ENCODE data around the gene POLG.

POLG gene

DNA sequence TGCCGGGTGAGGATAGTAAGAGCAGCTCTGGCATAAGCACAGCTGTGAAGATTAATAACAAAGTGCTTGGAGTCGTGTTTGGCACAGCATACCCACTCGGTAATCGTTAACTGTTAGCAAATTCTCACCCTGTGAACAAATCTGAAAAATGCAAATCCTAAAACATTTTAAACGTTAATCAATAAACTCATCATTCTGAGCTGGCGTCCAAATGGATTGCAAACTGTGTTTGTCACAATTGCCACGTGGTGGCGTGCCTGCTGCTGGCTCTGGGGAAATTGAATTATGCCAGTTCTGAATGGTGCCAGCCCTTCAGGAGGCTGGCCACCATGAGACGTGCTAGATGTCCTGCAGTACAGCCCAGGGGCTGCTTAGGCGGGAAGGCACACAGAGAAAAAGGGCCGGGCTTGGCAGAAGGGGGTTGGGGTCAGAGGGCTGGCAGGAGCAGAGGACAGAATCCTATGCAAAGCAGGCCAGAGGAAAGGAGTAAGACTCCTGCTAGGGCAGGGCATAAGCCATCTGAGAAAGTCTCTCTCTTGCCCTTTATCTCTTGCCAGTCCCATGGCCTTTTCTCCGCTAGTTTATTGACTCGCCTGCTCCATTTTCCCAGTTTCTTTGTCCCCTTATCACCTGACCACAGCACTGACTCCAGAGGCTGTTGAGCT, 22.1 kb upstream of the POLG start:
- no peak for DNase-seq

DNA sequence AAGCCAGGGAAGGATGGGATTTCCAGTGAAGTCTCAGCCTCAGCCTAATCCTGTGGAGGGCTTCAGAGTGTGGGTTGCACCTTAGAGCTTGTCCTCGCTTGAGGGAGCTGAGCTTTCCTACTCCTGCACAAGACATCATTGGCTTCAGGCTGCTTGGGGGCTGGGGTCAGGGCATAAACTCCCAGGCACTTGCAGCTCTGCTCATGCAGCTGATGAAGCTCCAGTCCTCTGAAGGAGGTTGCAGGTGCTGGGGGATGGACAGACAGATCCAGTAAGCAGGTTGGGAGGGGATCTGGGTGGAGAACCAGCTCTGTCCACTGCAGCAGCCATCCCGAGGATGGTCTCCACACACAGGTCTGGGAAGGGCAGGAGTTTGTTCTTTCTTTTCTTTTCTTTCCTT, 19.4 kb upstream of the POLG start:
- DNase-seq = no peak

DNA sequence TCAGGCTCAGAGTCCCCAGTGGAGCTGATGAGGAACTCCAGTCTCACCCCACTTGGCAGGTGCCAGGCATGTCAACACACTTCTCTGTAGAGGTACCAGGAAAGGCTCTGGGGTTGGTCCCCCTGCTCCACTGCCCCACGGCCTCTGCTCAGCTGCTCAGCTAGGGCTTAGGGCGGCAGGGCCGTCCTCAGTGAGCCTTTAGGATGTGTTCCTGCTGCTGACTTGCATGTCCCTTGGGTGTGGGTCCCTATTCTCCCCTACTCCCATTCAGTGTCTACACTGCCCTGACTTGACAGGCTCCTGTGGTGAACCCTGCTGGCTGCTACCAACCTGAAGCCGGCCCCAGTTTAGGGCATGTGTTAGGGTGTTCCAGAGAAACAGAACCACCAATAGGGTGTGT, 17.9 kb upstream of the POLG start:
- no peak for DNase-seq

DNA sequence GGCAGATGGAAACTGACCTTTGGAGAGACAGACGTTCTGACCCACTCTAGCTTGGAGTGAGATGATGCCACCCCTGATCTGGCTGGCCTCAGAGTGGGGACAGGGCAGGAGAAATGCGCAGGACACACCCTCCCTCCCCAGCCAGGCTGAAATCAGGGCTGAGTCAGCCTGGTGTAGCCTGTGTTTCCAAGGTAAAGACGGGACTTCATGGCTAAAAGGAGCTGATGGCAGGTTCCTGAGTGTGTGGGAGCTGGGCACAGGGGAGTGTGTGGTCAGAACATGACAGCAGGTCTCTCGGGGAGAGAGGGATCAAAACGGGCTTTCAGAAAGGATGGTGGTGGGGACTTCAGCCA, 14.6 kb upstream of the POLG start:
- DNase-seq = no peak

- DNase-seq = no peak
Observed at GRCh38 chr15:89346516-89347231, 12.1 kb upstream of the POLG start.

DNA sequence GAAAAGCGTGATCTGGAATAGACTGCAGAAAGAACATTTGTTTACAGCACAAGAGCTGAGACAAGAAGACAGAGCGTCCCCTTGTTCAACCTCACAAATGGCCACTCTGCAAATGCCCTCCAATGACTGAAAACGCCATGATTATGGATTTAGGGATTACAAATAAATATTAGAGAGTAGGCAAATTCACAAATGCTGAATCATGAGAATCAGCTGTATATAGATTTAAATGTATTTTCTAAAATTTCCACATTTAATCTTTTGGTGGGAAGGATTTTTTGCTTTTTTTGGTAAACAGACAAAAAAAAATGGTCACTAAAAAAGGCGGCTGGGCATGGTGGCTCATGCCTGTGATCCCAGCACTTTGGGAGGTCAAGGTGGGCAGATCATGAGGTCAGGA, 10.6 kb upstream of the POLG start:
- DNase-seq = no peak

GRCh38 chr15:89342840-89343239, 8.2 kb upstream of the POLG start:
- no peak for DNase-seq

GRCh38 chr15:89341316-89342005, 6.8 kb upstream of the POLG start:
- DNase-seq = no peak

GRCh38 chr15:89340573-89340972, 5.9 kb upstream of the POLG start:
- no peak for DNase-seq

DNA sequence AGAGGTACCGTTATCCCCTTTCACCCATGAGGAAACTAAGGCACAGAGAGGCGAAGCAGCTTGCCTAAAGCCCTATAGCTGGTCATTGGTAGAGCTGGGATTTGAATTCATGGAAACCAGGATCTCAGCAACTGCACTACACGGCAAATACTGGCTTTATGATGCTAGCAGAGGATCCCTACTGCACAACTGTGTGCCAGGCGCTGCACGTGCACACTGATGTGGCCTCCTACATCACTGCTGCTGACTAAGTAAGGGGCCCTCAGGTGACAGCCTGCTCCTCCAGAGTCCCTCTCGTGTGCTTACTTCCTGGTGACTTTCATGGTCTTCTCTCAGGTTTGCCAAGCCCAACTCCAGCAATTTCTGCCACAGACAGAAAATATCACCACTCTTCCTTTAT, 3.4 kb upstream of the POLG start:
- DNase-seq = no peak

DNA sequence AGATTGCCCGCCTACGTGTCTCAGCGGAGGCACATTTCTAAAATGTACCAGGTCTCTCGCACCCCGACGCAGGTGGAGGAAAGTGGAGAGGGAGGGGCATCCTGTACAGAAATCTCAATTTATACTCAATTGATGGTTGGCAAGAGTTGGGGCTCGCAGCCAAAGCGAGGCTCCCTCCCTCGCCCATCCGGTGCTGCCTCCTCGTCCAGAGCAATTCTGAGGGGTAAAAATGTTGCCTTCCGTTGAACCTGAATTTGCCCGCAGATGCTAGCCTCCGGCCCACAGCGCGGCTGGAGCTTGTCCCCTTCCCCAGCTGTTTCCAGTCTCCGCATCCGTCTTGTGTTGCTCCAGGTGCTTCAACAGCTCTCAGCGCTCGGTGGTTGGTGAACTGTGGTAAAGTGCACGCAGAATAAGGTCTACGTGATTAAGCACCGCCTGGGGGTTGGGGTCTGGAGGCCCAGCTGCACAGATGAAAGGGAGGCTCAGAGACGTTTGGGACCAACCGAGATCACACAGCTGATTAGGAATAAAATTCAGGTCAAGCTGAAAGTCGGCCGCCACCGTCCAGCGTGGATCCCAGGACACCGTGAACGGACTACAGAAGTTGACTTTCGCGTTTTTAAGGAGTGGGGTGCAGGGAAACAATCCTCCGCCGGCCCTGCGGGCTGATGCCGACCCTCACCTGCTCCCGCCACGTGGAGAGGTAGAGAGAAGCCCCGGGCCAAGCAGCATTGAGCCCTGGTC, 846 bp upstream of the POLG start:
- no peak for DNase-seq

- DNase-seq = no peak
Observed at GRCh38 chr15:89333959-89334509, 590 bp downstream of the POLG start.

DNA sequence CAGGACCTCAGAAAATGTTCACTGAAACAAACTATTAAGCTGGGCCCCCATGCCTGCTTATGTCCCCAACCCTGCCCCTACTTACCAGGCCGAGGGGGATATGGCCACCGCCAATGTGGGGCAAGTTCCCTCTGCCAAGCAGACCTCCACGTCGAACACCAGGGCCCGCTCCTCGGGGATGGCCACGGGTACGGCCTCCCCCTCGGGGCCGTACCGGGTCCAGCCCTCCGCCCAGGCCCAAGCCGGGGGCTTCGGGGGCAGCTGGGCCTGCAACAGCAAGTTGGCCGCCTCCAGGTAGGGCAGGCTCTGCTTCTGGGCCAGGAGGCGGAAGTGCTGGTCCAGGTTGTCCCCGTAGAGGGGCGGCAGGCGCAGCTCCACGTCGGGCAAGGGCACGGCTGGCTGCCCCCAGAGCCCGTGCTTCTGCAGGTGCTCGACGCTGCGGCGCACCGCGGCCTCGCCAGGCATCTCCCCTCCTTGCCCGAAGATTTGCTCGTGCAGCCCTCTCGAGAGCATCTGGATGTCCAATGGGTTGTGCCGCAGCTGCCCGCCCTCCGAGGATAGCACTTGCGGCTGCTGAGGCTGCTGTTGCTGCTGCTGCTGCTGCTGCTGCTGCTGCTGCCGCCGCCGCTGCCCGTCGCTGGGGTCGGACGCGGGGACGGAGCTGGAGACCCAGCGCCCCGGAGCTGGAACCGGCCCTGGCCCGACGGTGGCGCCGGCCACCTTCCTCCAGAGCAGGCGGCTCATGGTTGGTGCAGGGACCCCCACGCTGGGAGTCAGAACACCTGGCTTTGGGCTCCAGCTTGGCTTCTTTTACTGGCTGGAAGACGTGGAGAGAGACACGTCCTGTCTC, 1.4 kb downstream of the POLG start:
- DNase-seq = no peak

DNA sequence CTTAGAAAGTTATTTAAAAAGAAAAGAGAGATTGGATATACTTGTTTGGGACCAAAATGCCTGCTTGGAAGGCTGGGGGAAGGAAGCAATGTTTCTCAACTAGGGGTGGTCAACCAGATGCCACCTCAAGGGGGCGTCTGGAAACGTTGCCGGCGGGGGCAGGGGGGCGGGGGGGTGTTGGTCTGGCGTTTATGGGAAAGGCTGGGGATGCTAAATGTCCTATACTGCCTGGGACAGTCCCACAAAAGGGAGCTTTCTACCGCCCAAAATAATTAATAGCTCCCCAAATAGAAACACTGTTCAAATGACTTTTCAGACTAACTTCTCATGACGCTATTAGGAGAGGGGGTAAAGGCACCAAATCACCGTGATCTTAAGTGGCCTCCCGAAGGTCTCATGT, 2.2 kb downstream of the POLG start:
- no peak for DNase-seq

GRCh38 chr15:89330881-89331595, 3.6 kb downstream of the POLG start:
- no peak for DNase-seq

GRCh38 chr15:89330119-89330518, 4.5 kb downstream of the POLG start:
- no peak for DNase-seq

DNA sequence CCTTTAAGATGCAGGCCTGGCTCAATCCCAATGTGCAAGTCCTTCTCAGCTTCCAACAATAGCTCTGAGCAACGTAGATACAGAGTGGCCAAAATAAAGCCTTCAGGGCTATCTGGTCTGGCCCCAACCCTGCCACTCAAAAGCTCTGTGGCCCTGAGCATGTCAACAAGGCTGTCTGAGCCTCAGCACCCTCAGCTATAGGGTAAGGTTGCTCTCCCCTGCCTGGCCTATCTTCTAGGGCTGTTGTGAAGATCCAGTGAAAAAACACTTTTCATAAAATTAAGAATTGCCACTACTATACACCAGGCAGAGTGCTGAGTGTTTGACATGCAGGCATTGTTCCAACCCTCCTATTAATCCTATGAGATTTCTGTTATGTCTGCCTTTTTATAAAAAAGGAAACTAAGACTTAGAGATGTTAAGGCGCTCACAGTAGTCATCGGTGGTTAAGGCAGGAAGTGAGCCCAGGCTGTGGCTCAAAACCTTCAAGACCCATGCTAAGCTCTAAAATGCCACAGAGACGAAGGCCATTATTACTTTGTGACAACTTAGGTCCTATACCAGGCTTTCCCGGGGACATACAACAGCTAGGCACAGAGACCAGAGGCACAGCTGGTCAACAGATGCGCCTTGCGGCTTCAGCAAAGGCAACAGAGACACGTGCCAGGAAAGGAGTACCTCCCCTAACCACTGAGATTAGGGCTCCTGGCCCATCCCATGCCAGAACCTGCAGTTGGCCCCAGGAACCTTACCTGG, 5.1 kb downstream of the POLG start:
- DNase-seq = no peak

DNA sequence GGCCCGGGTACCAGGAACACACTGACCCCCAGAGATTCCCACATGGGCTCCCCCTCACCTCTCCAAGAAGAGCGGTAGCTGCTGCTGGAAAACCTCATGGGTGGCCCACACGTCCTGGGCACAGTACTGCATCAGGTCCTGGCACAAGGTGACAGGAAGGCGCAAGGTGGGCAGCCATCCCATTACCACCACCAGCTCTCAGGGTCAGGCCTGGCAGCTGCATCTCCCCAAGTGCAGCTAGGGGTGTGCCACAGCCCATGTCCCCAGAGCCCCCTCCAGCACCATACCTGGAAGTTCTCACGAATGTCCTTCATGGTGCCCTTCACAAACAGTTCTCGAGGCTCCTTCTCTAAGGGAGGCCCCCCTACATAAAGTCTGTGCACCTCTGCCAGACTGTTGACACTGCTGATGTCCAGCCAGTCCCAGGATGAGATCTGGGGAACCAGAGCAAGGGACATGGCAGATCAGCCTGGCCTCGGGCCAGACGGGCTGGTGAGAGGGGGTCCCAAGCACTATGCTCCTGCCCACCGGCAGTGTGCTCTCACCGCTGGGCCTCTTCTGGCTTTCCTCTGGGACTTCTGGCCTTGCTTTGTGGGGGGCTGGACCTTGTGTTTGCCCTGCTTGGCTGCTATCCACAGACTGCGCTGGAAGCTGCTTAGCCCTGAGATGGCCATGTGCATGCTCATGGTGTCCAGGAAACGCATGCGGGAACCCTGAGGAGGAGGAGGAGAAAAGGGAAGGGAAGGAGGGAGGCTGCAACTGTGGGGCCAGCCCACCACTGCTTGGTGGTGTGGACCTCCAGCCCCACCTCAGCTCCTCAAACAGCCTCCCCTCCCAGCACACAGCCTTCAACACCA, 6.0 kb downstream of the POLG start:
- no peak for DNase-seq

DNA sequence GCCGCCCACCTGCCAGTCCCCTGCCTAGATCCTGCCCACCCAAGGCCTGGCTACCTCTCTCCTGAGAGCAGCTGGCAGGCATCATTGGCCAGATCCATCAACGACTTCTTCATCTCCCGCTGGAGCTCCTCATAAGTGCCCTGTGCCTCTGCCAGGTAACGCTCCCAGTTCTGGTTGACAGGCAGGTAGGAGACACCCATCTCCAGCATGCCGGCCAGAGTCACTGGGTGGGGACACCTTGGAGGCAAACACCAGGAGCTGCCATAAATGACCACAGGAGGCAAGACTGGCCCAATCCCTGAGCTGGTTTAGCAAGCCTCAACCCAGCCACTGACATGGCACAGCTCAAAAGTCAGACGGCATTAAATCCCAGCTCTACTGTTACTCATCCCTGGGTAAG, 7.5 kb downstream of the POLG start:
- no peak for DNase-seq

DNA sequence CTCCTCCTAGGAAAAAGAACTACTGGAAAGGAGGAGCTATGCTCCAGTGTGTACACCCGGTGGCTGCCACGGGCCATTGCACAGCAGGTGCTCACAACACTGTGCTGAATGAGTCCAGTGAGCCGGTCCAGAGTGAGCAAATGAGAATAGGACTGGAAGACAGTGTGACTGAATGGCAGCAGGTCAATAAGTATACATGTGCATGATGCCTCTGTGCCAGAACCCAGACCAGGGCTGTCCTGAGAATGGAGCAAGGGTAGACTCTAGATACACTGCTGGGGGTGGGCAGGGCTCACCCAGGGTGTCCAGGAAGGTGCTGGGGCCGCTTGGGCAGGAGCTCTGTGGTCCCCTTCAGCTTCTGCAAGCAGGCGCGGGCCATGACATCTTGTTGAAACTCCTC, 8.3 kb downstream of the POLG start:
- no peak for DNase-seq

Measured in stimulated activated CD8-positive, alpha-beta memory T cell treated with anti-CD3 and anti-CD28 coated beads, Interleukin-4, amount 100 ng/mL, for 48 hours (primary cell).